GM23248 (cell line): Measurements from ENCODE around the gene POMT1. TPM values are rescaled to one million over a fixed set of nuclear protein-coding genes. Genes with fewer than 3 reads are reported as not detected.

Source experiments
- DNase-seq: peaks from one replicate; pipeline ENCODE4 v3.0.0-alpha.2; 2015
- H2AFZ ChIP-seq: fragments of 200-600 bp; sonication (generic); 2 replicates; pipeline ENCODE4 v1.6.1; 2016; ENCODE audit warnings: antibody characterized with exemption
- H3F3A ChIP-seq: fragments of 200-600 bp; sonication (generic); 2 replicates; pipeline ENCODE4 v1.6.1; 2016; ENCODE audit warnings: mild to moderate bottlenecking, antibody characterized with exemption, mixed run types; ENCODE audit not compliant: insufficient read depth
- H3K27ac ChIP-seq: fragments of 200-600 bp; sonication (generic); 2 replicates; pipeline ENCODE4 v1.5.1; 2016; ENCODE audit warnings: mild to moderate bottlenecking
- H3K27me3 ChIP-seq: fragments of 200-600 bp; sonication (generic); replicated peaks from 2 replicates; pipeline ENCODE4 v1.6.1; 2016; ENCODE audit warnings: mild to moderate bottlenecking; ENCODE audit not compliant: insufficient read depth
- H3K36me3 ChIP-seq: fragments of 200-600 bp; sonication (generic); 2 replicates; pipeline ENCODE4 v1.6.1; 2016; ENCODE audit warnings: low read depth, mild to moderate bottlenecking
- H3K4me1 ChIP-seq: fragments of 200-600 bp; sonication (generic); 2 replicates; pipeline ENCODE4 v1.6.1; 2016; ENCODE audit warnings: mild to moderate bottlenecking; ENCODE audit not compliant: insufficient read depth
- H3K4me2 ChIP-seq: fragments of 200-600 bp; sonication (generic); one replicate; pipeline ENCODE4 v1.6.1; 2016; ENCODE audit warnings: mild to moderate bottlenecking; ENCODE audit not compliant: unreplicated experiment
- H3K4me3 ChIP-seq: fragments of 200-600 bp; sonication (generic); 2 replicates; pipeline ENCODE4 v1.5.1; 2016; ENCODE audit warnings: mild to moderate bottlenecking
- H3K79me2 ChIP-seq: fragments of 200-600 bp; sonication (generic); 2 replicates; pipeline ENCODE4 v1.6.1; 2016; ENCODE audit warnings: mild to moderate bottlenecking; ENCODE audit not compliant: insufficient read depth
- H3K9ac ChIP-seq: fragments of 200-600 bp; sonication (generic); 2 replicates; pipeline ENCODE4 v1.6.1; 2016; ENCODE audit warnings: mild to moderate bottlenecking
- H3K9me2 ChIP-seq: fragments of 200-600 bp; sonication (generic); 2 replicates; pipeline ENCODE4 v1.6.1; 2016; ENCODE audit warnings: mixed run types, mild to moderate bottlenecking, moderate library complexity; ENCODE audit not compliant: insufficient read depth
- H3K9me3 ChIP-seq: fragments of 200-600 bp; sonication (generic); one replicate; pipeline ENCODE4 v1.6.1; 2017; ENCODE audit warnings: low read depth
- H4K20me1 ChIP-seq: fragments of 200-600 bp; sonication (generic); 2 replicates; pipeline ENCODE4 v1.6.0; 2016; ENCODE audit not compliant: insufficient read depth
- EZH2 ChIP-seq: fragments of 200-600 bp; sonication (generic); IDR thresholded peaks from 2 replicates; pipeline ENCODE4 v1.6.1; 2018; ENCODE audit warnings: antibody characterized with exemption, mild to moderate bottlenecking; ENCODE audit not compliant: insufficient read depth, poor library complexity, severe bottlenecking
- EZH2phosphoT487 ChIP-seq: fragments of 200-600 bp; sonication (generic); IDR thresholded peaks from 2 replicates; pipeline ENCODE4 v1.6.1; 2018; ENCODE audit warnings: antibody characterized with exemption, moderate library complexity, mild to moderate bottlenecking, low read depth; ENCODE audit not compliant: insufficient read depth
- WGBS, 2 experiments: methylation state at CpG; one replicate each; pipeline ENCODE4 v1.1.6; 2015 to 2017; ENCODE audit warnings: low lambda C conversion rate in 2 of 2, low coverage in 1 of 2; ENCODE audit errors: missing lambda C conversion rate in 2 of 2; 5-methylcytosine and 5-hydroxymethylcytosine counted together
- in situ Hi-C: fragments of 300-500 bp; cut with MboI; formaldehyde crosslinking; loops from 2 replicates; pipeline ENCODE4 v1.15.0; 2020
- polyA plus RNA-seq: library from polyadenylated mRNA; unstranded; fragments of >200 nt; fragmentation: Nextera tagmentation; extraction: Ambion mirVana; gene quantifications from 2 replicates; pipeline ENCODE4 v1.2.1, GENCODE V29; 2016
- total RNA-seq: library from RNA; depleted of rRNA; stranded (reverse); fragments of >200 nt; shearing (Covaris generic); gene quantifications from 2 replicates; pipeline ENCODE4 v1.2.3, GENCODE V29; 2014

Gene POMT1
- total and polyA plus RNA-seq, 2 experiments from 2014 or later, result 28.4 to 32.9 TPM

DNA sequence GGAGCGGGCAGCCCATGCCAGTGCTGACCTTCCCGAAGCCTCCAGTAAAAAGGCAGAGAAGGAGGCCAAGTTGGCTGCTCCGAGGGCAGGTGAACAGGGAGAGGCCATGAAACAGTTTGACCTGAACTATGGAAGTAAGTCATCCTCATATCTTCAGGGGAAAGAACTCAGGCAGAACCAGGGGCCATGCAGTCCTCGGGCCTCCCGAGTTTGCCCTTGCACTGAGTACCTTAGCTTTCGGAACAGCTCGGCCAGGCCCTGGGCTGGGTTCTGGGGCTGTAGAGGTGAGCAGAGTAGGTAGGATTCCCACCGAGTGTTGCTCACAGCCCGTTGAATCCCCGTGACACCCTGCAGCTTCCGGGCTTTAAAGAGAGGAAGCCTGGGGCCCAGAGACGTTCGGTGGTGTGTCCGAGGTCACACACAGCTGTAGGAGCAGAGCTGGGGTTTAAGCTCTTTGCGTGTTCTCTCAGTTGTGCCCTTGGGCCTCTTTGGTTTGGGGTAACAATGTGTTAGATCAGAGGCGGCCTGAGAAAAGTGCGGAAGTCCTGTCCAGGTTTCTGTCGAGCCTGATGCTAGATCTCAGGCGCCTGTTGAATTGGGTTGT, 24.8 kb upstream of the POMT1 start:
- no peak overlapping the region for H3K9ac ChIP-seq
- no peak overlapping the region for H3K4me3 ChIP-seq
- peaks cover 56% of the 10 kb centered on the region for H3K36me3 ChIP-seq
- no peak overlapping the region for H3K4me2 ChIP-seq
- H3K9me3 ChIP-seq, result no peaks in the 10 kb centered on the region
- DNase-seq, result no peak
- in situ Hi-C loops, result no loop called here
- H3K27me3 ChIP-seq, result no peaks in the 10 kb centered on the region
- TF ChIP-seq EZH2phosphoT487 (no peak), EZH2 (no peak)
- H3K9me2 ChIP-seq, result no peaks in the 10 kb centered on the region
- H2AFZ ChIP-seq, result no peak overlapping the region
- H3K4me1 ChIP-seq, result no peaks in the 10 kb centered on the region
- H4K20me1 ChIP-seq, result no peaks in the 10 kb centered on the region
- H3F3A ChIP-seq, result no peaks in the 10 kb centered on the region
- H3K27ac ChIP-seq, result no peak overlapping the region
- WGBS, 2 experiments, result 85 to 88% methylated on average over 19 of the region's 19 CpGs
- H3K79me2 ChIP-seq, result peaks cover 66% of the 10 kb centered on the region

GRCh38 chr9:131478421-131478868, 24.3 kb upstream of the POMT1 start:
- Histone ChIP-seq H3K9me3 (no peaks in the 10 kb centered on the region), H3K4me2 (no peak overlapping the region), H3K4me1 (no peaks in the 10 kb centered on the region), H3K4me3 (no peak overlapping the region), H3K27ac (no peak overlapping the region), H3K27me3 (no peaks in the 10 kb centered on the region), H3K36me3 (peaks cover 57% of the 10 kb centered on the region), H2AFZ (no peak overlapping the region), H3K9ac (no peak overlapping the region), H3K9me2 (no peaks in the 10 kb centered on the region), H4K20me1 (no peaks in the 10 kb centered on the region), H3F3A (no peaks in the 10 kb centered on the region), H3K79me2 (peaks cover 61% of the 10 kb centered on the region)
- DNase-seq, result peak; percentile 56
- in situ Hi-C loops, result no loop called here
- WGBS, 2 experiments, result 46 to 54% methylated on average over 11 to 12 of the region's 12 CpGs
- no peak for TF ChIP-seq EZH2
- TF ChIP-seq EZH2phosphoT487, result no peak

DNA sequence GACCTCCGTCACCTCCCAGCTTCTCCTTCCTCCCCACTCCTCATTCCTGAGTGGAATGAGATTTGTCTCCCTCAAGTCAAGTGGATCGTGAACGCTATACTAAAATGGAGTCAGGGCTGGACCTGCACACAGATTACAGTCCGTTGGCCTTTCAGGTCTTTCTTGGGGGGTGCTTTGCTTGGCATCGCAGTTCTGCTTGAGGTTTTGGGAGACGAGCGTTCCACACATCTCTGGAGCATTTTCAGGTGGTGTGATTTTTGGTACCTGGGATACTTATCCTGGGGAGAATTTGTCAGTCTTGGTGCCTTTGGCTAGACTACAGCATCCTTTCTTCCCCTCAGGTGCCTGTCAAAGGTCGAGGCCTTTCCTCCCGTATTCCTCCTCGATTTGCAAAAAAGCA, 23.8 kb upstream of the POMT1 start:
- Histone ChIP-seq H3K79me2 (peaks cover 56% of the 10 kb centered on the region), H3K9me2 (no peaks in the 10 kb centered on the region), H3K4me2 (no peak overlapping the region), H3K4me1 (no peaks in the 10 kb centered on the region), H3K36me3 (peaks cover 54% of the 10 kb centered on the region), H3K27me3 (no peaks in the 10 kb centered on the region), H3K27ac (no peak overlapping the region), H3F3A (no peaks in the 10 kb centered on the region), H3K9me3 (no peaks in the 10 kb centered on the region), H3K4me3 (no peak overlapping the region), H4K20me1 (no peaks in the 10 kb centered on the region), H3K9ac (no peak overlapping the region), H2AFZ (no peak overlapping the region)
- 88% methylated on average over 10 of the region's 10 CpGs for WGBS, 2 experiments
- in situ Hi-C loops, result no loop called here
- no peak for DNase-seq
- TF ChIP-seq EZH2phosphoT487 (no peak), EZH2 (no peak)

DNA sequence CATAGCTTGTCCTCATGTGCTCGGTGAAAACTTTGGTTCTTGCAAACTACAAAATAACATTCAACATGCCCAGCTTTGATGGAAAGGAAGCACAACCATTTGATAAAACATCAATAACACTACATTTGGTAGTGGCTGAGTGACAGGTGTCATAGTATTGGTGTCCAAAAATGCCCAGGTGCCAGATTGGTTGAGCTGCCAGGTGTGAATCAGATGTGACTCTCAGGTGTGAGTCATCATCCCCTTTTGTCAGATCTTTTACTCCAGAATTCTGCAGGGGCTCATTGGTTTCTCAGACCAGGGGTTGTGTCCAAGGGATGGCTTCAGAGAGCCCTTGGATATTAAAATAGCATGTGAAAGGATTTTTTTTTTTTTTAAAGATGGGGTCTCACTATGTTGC, 22.5 kb upstream of the POMT1 start:
- no peak for TF ChIP-seq EZH2
- TF ChIP-seq EZH2phosphoT487, result no peak
- Histone ChIP-seq H3K79me2 (peaks cover 46% of the 10 kb centered on the region), H3F3A (no peaks in the 10 kb centered on the region), H3K4me2 (no peak overlapping the region), H3K9ac (no peak overlapping the region), H3K9me2 (no peaks in the 10 kb centered on the region), H3K27ac (no peak overlapping the region), H3K9me3 (no peaks in the 10 kb centered on the region), H2AFZ (no peak overlapping the region), H3K27me3 (no peaks in the 10 kb centered on the region), H3K36me3 (peaks cover 46% of the 10 kb centered on the region), H3K4me1 (no peaks in the 10 kb centered on the region), H4K20me1 (no peaks in the 10 kb centered on the region), H3K4me3 (no peak overlapping the region)
- in situ Hi-C loops, result no loop called here
- no peak for DNase-seq
- WGBS, 2 experiments, result 100% methylated on average over 1 of the region's 1 CpG
